ENCODE data around the gene AANAT.

DNA sequence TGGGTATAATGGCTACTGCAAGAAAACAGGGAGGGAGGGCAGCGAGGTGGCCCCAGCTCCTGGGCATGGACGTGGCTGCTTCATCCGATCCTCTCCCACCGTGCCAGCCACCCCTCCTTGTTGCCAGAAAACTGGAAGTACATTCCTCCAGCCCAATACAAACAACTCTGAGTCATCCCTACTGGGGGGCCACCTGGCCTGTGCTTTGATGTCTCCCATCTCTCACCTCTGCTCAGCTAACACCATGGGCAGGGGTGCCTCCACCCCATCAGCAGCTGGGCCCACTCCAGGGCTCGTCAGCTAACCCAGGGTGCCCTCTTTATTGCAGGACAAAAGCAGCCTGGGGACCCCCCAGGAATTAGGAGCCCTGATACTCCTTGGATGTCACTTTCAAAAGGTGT, 31.9 kb downstream of the AANAT start:
- TF ChIP-seq GLIS3 (CRISPR knock-in tag; IDR thresholded peaks at IDR 0.05) (no peak), ARNTL (CRISPR knock-in tag; IDR thresholded peaks at IDR 0.05; ENCODE audit: borderline replicate concordance, low read depth) (no peak), ZFP30 (CRISPR knock-in tag; IDR thresholded peaks at IDR 0.05) (no peak), ZC3H10 (CRISPR knock-in tag; IDR thresholded peaks at IDR 0.05) (no peak), RARB (CRISPR knock-in tag; IDR thresholded peaks at IDR 0.05) (no peak), ZFP3 (CRISPR knock-in tag; IDR thresholded peaks at IDR 0.05) (no peak), ZNF70 (CRISPR knock-in tag; IDR thresholded peaks at IDR 0.05) (no peak), PPARA (CRISPR knock-in tag; IDR thresholded peaks at IDR 0.05; ENCODE audit: borderline replicate concordance) (no peak), ESRRG (CRISPR knock-in tag; IDR thresholded peaks at IDR 0.05) (no peak), TCF4 (CRISPR knock-in tag; IDR thresholded peaks at IDR 0.05; ENCODE audit: borderline replicate concordance) (no peak)
- TF ChIP-seq, protein P1, sequence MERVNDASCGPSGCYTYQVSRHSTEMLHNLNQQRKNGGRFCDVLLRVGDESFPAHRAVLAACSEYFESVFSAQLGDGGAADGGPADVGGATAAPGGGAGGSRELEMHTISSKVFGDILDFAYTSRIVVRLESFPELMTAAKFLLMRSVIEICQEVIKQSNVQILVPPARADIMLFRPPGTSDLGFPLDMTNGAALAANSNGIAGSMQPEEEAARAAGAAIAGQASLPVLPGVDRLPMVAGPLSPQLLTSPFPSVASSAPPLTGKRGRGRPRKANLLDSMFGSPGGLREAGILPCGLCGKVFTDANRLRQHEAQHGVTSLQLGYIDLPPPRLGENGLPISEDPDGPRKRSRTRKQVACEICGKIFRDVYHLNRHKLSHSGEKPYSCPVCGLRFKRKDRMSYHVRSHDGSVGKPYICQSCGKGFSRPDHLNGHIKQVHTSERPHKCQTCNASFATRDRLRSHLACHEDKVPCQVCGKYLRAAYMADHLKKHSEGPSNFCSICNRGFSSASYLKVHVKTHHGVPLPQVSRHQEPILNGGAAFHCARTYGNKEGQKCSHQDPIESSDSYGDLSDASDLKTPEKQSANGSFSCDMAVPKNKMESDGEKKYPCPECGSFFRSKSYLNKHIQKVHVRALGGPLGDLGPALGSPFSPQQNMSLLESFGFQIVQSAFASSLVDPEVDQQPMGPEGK (CRISPR knock-in tag; IDR thresholded peaks at IDR 0.05; ENCODE audit: borderline replicate concordance) = peak; percentile 42; the same call in 1 of the 2 replicates

Measured in SK-N-SH treated with all-trans-retinoic acid at 6 μM for 48 hours (cell line).